AG09319 (cell line): ENCODE data around the gene ACTG1.

ENCODE experiments used
- DNase-seq: peaks from one replicate; pipeline ENCODE4 v3.0.0-alpha.2; 2010; ENCODE audit warnings: low read depth; ENCODE audit errors: extremely low read depth
- TF ChIP-seq, protein P1 (sequence below): IDR thresholded peaks from 2 replicates; pipeline ENCODE4 v1.5.1; 2011; ENCODE audit warnings: low read depth, mild to moderate bottlenecking, inconsistent platforms, low read length, moderate library complexity

ACTG1 gene

GRCh38 chr17:81528651-81529436, 16.2 kb upstream of the ACTG1 start:
- no peak for DNase-seq
- TF ChIP-seq, protein P1, sequence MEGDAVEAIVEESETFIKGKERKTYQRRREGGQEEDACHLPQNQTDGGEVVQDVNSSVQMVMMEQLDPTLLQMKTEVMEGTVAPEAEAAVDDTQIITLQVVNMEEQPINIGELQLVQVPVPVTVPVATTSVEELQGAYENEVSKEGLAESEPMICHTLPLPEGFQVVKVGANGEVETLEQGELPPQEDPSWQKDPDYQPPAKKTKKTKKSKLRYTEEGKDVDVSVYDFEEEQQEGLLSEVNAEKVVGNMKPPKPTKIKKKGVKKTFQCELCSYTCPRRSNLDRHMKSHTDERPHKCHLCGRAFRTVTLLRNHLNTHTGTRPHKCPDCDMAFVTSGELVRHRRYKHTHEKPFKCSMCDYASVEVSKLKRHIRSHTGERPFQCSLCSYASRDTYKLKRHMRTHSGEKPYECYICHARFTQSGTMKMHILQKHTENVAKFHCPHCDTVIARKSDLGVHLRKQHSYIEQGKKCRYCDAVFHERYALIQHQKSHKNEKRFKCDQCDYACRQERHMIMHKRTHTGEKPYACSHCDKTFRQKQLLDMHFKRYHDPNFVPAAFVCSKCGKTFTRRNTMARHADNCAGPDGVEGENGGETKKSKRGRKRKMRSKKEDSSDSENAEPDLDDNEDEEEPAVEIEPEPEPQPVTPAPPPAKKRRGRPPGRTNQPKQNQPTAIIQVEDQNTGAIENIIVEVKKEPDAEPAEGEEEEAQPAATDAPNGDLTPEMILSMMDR = no peak

DNA sequence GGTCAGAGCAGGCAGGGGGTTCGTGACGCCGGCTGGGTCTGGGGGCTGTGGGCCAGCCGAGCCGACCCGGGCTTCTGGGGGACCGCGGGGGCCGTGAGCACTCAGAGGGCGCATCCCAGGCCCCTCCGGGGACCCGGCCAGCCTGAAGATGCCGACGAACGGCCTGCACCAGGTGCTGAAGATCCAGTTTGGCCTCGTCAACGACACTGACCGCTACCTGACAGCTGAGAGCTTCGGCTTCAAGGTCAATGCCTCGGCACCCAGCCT, 15.7 kb upstream of the ACTG1 start:
- TF ChIP-seq, protein P1 = no peak
- DNase-seq = no peak

GRCh38 chr17:81527591-81528383, 15.2 kb upstream of the ACTG1 start, which contains the start of gene FSCN2:
Gene FSCN2, plus strand, starts transcription at chr17:81528377. Its CDS starts 155 bp downstream, at chr17:81528532.
- TF ChIP-seq, protein P1 = peak; percentile 19
- DNase-seq = no peak

DNA sequence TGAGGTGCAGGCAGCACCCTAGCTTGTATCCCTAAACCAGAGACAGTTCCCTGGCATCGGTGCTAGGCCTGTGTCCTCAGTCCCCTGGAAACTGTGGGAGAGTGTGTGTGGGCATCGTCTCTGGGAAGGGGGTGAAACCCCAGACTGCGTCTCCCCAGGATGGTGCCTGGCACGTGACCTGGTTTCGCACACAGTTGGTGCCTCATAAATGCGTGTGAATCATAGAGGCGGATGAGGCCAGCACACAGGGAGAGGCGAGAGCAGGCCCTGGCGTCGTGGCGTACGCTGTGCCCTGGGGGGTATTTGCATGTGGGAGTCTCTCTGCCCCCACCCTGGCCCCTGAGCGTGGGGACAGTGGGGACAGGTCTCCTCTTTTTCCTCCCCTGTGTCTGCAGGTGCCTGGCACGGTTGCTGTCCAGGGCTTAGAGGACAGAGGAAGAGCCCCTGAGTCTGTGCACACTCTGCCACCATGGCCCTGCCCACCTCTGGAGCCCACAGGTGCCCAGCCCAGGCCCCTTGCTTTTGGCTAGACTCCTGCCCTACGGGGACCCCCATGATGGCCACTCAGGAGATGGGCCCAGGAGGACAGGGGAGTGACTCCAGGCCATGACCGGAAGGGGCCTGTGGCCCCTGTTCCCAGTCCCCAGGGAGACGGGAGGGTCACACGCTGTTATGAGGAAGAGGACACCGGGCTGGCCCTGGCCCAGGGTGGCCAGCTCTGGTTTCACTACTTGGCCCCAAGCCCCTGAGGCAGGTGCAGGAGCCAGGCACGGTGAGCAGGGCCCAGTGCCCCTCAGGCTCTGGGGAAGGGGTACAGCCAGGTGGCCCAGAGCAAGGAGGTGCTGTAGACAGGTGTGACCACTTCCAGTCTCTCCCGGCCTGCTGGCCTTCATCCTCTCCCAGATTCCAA, 14.3 kb upstream of the ACTG1 start:
- DNase-seq = no peak
- TF ChIP-seq, protein P1 = no peak

- TF ChIP-seq, protein P1 = no peak
- DNase-seq = no peak
These were observed 12.2 kb upstream of the ACTG1 start for GRCh38 chr17:81524865-81525159.

DNA sequence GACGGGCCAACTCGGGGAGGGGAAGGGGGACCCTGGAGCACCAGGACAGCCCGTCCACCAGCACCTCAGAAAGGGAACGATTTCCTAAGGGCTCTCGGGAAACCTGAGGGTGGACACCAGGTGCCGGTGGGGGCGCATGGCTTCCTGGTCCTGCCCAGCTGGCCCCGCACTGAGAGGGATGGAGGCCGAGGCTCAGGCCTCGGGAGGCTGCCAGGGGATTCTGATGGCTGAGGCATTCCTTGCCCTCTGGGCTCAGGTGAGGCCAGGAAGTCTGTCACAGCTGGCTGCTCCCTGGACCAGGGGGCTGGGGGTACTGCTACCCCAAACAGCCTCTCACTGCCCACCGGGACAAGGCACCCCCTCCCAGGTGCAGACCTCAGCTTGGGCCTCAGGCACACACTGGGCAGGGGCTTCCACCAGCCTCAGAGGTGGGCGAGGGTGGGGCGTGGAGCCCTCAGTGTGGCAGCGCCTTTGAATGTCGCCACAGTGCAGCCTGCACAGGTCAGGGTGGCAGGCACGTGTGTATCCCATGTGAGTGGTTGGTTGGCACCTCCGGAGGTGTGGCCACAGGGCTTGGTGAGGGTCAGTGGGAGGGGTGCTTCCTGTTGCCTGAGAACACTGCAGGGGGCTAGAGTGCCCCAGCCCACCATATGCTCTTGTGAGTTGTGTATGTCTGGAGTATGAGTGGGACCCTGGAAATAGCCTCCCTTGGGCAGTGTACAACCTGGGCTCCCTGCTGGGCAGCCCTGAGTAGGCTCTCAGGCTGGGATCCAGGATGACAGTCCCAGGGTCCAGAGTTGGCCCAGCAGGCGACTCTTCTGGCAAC, 11.7 kb upstream of the ACTG1 start:
- TF ChIP-seq, protein P1 = no peak

More for the DNA sequence above, 11.7 kb upstream of the ACTG1 start:
- DNase-seq = no peak
